GM21526 (cell line): Measurements from ENCODE around the gene THAP8.
A peak's percentile ranks its signal among the peaks of the same experiment; 100 is the strongest.

ENCODE experiments used
- ATAC-seq: cut with Tn5 transposase; IDR thresholded peaks from one replicate; pipeline ENCODE4 v1.9.1; 2021; ENCODE audit warnings: moderate library complexity; ENCODE audit not compliant: unreplicated experiment, low FRiP score

Gene THAP8, protein sequence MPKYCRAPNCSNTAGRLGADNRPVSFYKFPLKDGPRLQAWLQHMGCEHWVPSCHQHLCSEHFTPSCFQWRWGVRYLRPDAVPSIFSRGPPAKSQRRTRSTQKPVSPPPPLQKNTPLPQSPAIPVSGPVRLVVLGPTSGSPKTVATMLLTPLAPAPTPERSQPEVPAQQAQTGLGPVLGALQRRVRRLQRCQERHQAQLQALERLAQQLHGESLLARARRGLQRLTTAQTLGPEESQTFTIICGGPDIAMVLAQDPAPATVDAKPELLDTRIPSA

DNA sequence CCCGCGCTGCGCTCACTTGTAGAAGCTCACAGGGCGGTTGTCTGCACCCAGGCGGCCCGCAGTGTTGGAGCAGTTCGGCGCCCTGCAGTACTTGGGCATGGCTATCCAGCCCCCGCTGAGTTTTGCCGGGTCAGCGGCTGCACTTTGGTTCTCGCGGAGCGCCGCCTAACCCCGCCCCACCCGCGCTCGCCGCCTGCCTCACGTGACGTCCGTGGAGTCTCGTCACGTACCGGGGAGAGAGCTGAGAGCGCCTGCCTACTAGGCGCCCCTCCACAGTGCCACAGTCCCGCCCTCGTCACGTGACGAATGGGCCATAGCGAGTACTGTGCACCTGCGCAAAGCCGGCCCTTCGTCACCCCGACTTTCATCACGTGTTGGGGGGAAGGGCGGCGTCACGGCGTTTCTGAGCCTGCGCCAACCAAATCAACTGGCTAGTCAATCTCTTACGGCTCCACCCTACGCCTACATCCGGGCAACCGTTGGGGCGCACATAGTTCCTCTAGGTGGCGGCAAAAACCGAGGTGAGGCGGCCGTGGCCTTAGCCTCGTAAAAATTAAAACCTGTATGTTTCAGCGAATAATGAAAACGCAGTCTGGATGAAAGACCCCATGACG, at the start of gene THAP8:
Gene THAP8, minus strand, starts transcription at position 167 of the 614 bp plus-strand sequence. Its CDS starts 68 bp downstream, at position 99.
- peak; percentile 81 for ATAC-seq

- no peak for ATAC-seq
These were observed 49.0 kb upstream of the THAP8 start for GRCh38 chr19:36103040-36103626.

DNA sequence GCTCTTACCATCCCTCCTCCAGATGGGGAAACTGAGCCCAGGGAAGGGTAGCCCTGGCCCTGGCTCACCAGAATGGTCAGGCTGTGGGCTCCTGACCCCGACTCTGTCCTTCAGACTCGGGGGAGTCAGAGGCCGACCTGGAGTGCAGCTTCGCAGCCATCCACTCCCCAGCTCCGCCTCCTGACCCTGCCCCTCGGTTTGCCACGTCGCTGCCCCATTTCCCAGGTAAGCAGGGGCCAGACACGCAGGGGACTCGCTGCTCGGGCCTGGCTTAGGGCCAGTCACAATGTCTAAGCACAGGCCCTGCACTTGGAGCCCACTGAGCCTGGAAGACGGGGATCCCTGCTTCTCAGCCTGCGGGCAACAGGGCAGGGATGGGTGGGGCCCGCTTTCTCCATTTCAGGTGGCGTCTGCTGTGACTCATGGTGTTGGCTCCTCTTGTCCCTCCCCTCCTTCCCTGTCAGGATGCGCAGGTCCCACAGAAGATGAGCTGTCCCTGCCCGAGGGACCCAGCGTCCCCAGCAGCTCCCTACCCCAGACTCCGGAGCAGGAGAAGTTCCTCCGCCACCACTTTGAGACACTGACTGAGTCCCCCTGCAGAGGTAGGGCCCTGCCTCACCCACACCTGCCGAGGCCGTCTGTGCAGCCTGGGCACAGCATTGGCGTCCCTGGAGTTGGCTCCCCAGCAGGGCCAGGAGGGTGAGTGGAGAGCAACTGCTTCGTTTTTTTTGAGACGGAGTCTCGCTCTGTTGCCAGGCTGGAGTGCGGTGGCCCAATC, 47.7 kb upstream of the THAP8 start:
- ATAC-seq, result no peak

DNA sequence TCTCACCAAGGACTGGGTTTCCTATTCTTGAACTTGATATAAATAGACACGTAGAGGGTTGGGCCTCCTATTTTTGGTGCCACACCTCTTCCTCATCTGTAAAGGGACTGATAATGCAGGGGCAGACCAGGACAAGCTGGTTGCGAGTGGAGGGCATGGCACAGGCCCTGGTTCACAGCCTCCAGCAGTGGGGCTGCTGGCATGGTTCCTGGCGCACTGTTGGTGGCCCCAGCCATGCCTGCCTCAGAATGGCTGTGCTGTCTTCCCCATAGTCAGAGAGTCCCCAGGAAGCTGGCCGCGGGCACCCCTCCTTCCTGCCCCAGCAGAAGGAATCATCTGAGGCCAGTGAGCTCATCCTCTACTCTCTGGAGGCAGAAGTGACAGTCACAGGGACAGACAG, 46.4 kb upstream of the THAP8 start:
- no peak for ATAC-seq

- ATAC-seq, result no peak
These were observed 45.2 kb upstream of the THAP8 start for GRCh38 chr19:36099166-36099785.

- no peak for ATAC-seq
These were observed 43.0 kb upstream of the THAP8 start for GRCh38 chr19:36097036-36097435.

- no peak for ATAC-seq
These were observed 39.6 kb upstream of the THAP8 start for GRCh38 chr19:36093687-36094086.

GRCh38 chr19:36093146-36093662, 39.1 kb upstream of the THAP8 start:
- no peak for ATAC-seq

- no peak for ATAC-seq
These were observed 38.5 kb upstream of the THAP8 start for GRCh38 chr19:36092566-36092965.

- ATAC-seq, result no peak
These were observed 37.0 kb upstream of the THAP8 start for GRCh38 chr19:36090910-36091695.

GRCh38 chr19:36089847-36090246, 35.8 kb upstream of the THAP8 start:
- no peak for ATAC-seq

- ATAC-seq, result no peak
These were observed 32.2 kb upstream of the THAP8 start for GRCh38 chr19:36086326-36086725.

DNA sequence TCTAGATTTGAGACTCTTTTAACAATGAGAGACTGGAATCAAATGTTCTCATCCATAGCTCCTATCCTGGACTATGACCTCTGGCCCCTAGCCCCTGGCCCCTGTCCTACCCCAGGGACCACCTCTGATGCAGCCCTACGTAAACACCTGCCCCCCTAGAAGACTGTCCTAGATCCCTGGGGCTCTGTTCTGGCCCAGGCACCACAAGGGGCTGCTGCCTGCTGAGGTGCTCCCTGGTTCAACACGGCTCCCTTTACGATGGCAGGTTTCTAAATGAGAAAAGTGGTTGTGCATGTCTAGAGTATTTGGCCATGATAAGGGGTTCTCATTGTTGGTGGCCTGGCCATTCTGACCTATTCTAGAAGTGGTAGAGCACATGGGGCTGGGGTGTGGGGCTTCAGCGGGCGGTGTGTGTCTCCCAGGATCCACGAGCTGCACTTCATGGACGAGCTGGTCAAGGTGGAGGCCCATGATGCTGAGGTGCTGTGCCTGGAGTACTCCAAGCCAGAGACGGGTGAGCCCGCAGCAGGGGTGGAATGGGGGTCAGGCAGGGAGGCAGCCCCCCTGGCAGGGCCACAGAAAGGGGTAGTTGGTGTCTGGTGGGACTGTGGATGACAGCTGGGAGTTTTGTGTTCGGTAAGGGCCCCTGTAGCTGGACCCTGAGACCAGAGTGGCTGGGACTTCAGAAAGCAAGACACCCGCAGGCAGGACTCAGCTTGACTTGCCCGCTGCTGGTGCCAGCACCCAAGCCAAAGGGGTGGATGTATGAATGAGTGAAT, 30.3 kb upstream of the THAP8 start:
- ATAC-seq, result no peak

DNA sequence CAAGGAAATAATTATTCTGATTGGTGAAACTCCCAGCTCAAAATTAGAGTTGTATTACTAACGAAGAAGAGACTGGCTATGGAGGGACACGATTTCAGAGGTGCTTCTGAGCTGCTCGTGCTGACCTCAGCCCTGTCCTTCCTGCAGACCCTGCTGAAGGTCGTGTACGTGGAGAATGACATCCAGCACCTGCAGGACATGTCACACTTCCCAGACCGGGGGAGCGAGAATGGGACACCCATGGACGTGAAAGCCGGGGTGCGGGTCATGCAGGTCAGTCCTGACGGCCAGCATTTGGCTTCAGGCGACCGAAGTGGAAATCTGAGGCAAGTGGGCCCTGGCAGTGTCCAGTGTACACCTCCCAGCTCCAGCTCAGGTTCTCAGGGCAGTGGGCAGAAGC, 28.8 kb upstream of the THAP8 start:
- ATAC-seq, result no peak

DNA sequence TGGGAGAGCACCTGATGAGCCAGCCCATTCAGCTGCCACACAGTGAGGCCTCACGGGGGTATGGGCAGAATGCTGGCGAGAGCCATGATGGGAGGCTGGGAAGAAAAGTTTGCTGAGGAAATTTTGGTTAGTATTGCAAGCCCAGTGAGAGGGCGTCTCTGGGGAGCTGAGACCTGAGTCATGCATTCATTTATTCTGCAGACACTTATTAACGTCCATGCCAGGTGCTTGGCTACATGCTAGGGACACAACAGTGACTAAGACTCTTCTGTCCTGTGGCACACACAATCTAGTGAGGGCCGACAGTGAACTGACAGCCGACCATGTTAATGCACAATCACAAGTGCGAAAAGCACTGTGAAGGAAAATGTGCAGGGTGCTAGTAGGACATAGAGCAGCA, 27.8 kb upstream of the THAP8 start:
- ATAC-seq, result no peak

DNA sequence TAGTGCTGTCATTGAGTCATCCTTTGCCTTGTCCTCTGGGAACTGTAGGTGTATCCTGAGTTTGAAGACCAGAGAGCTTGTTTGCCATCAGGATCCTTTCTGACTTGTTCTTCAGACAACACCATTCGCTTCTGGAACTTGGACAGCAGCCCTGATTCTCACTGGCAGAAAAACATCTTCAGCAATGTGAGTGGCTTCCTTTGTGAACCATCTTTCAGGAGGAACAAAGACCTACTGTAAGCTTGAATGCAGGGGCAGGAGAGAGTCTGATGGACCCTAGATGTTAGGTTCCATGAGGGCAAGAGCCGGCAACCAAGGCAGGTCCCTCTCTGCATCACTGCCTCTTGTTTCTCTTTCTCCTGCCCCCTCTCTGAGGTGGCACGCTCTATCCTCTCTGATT, 27.3 kb upstream of the THAP8 start:
- ATAC-seq, result no peak

GRCh38 chr19:36079389-36079945, 25.4 kb upstream of the THAP8 start:
- ATAC-seq, result no peak

DNA sequence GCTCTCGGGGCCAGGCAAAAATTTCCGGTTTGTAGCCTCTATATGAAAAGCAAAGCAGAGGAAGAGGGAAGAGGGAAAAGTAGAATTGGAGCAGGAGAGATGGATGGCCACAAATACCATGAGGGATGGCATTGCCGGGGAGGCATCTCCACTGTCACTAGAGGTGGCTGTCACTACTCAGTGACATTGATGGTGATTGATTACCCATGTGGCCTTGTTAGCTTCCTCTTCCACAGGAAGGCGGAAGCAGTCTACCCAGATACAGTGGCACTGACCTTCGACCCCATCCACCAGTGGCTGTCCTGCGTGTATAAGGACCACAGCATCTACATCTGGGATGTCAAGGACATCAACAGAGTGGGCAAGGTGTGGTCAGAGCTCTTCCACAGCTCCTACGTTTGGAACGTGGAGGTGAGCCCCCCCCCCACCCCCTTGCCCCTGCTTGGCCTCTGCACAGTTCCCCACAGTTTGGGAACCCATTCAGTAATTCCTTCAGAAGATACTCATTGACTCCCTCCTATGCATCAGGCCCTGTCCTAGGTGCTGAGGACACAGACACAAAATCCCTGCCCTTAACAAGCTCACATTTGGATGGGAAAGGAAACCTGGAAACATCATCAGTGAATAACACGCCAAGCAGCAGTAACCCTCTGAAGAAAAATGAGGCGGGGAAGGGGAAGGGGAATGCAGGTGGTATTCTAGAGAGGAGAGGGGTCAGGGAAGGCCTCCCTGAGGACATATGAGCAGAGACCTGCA, 19.2 kb upstream of the THAP8 start:
- ATAC-seq, result no peak
